Stimulated activated CD8-positive, alpha-beta memory T cell treated with anti-CD3 and anti-CD28 coated beads, Interleukin-15, amount 100 ng/mL, for 1 hour (primary cell): Measurements from ENCODE around the gene GRIK2.
"Not testable (repeated sequence)": the region's sequence is repeated elsewhere in the genome, so short reads cannot be mapped to it uniquely, and the experiment has no call there.

Source experiments
- DNase-seq: peaks from one replicate; pipeline ENCODE4 v3.0.0-alpha.2; 2020; ENCODE audit warnings: low read depth

GRIK2 gene

DNA sequence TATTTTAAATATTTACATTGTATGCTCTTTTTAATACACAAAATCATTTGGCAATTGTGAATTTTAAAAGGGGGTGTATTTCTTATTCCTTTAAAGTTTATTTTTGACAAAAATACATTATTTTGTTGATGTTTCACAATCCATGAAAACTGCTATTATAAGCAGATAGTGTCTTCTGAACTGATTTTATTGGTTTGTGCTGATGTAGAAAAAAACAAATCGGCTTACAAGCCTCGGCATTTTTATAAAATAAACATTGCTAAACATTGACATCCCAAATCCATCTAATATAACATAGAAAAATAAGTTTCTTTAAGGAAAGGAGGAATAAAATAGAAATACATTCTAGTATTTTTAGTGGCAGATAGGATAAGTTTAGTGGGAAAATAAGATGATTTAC is 634.7 kb downstream of the GRIK2 start:
- DNase-seq: no peak

DNA sequence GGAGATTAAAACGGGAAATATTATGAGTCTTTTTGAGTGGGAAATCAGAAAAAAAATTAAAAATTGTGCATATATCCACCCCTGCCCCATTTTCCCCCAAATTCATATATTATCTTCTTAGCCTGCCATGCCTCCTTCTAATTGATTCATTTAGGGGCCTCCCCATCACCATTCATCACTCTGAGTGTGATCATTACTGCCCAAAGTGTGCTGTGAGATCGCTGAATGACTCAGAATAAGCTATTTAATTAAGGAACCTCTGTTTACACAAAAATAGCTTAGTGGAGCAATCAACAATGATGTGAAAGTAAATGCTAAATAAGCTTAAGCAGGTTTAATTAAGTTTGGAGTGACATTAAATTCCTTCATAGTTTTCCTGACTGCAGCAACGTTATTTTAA is 645.5 kb downstream of the GRIK2 start:
- DNase-seq: no peak

DNA sequence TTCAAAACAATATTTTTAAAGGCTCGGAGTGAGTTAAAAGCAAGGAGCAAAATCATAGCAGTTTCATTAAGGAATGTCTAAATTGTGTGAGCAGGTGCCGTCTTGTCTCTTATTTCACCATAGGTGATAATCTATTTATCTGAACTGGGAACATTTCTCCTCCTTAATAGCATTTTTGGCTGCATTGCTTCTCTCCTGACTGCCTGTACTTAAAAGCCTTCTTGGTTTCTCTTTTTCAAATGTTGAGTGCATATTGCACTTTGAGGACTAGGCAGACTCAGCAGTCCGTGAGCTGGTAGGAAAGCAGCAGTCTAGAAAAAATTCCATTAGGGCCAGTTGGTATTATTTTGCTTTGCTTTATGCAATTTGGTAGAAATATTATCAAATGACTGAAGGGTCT is 645.9 kb downstream of the GRIK2 start:
- no peak for DNase-seq

DNA sequence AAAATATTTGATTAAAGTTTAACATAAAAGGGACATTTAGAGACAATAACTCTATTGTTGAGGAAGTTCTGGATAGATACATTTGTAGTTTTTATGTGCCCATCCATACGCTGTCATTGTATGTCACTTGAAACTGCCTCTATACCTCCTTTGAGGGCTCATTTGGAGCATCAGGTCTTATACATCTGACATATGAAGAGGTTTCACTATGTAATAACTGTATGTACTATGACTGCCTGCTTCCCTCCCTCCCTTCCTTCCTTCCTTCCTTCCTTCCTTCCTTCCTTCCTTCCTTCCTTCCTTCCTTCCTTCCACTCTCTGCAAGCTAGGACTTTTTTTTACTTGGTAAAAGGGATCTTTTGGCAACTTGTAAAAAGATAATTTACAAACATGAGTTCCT is 657.5 kb downstream of the GRIK2 start:
- DNase-seq: no peak

DNA sequence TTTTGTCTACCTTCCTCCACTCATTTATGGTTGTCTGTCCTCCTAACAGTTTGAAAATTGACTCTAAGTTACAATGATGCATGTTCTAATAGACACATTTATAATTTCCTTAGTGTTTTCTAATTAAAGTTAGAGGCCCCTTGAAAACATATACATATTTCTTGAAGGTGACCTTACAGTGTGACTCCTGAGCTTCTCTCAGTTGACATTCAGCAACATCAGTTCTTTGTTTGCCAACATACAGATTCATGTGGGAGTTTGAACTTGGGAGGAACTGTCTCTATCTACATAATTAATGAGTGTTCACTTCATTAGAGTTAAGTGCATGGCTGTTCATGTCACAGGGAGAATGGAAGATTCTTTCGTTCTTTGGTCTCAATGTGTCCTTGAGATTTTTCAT is 658.2 kb downstream of the GRIK2 start:
- DNase-seq: no peak

DNA sequence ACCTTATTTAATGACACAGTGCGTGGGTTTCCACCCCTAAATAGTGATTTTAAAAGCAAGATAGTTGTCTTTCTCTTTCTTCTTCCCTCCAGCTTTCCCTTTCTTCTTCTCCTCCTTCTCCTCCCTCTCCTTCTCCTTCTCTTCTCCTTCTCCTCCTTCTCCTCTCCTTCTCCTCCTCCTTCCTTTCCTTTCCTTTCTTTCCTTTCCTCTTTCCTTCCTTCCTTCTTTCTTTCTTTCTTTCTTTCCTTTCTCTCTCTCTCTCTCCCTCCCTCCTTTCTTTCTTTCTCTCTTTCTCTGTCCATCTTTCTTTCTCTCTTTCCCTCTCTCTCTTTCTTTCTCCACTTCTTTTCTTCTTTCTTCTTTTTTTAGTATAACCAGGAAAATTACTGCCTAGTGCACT is 670.6 kb downstream of the GRIK2 start:
- DNase-seq: no peak

DNA sequence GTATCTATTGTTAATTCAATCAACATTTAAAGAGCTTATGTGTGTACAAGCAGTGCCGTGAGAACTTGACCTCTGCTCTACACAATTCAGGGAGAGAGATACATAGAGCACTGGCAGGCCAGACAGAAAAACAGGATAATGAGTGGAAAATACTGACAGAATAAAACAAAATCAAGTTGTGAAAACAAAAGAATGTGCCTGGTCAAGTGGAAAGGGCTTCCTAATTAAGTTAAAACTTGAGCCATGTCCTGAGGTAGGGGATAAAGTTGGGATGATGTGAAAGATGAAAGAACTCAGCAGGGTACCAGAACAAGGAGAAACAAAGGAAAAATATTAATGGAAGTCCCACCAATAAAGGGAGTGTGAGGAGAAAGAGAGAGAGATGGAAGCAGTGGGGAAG is 672.8 kb downstream of the GRIK2 start:
- no peak for DNase-seq

DNA sequence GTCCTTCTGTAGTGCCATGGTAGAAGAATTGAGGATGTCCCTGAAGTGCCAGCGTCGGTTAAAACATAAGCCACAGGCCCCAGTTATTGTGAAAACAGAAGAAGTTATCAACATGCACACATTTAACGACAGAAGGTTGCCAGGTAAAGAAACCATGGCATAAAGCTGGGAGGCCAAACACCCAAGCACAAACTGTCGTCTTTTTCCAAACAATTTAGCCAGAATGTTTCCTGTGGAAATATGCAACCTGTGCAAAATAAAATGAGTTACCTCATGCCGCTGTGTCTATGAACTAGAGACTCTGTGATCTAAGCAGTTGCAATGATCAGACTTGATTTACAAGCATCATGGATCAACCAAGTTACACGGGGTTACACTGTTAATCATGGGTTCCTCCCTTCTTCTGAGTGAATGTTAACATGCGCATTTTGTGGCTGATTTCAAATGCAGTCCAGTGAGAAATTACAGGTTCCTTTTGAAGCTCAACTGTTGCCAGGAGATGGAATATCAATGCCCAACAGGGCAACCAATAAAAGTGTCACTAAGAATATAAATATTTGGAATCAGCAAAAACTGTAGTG is 674.9 kb downstream of the GRIK2 start:
- no peak for DNase-seq

DNA sequence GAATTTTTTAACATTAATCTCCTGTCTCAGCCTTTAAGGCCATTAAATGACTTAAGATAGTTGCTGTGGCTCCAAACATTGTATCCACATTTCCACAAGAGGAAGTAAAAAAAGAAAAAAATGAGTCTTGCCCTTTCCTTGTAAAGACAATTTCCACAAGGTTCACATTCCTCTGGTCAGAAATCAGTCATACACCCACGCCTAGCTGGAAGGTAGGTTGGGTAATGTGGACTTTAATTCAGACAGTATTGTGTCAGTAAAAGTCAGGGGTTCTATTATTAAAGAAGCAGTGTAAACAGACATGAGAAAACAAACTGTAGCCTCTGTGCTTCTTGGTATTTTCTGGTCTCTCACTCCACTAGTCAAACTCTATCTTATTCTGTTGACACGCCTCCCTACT is 682.0 kb downstream of the GRIK2 start:
- no peak for DNase-seq

DNA sequence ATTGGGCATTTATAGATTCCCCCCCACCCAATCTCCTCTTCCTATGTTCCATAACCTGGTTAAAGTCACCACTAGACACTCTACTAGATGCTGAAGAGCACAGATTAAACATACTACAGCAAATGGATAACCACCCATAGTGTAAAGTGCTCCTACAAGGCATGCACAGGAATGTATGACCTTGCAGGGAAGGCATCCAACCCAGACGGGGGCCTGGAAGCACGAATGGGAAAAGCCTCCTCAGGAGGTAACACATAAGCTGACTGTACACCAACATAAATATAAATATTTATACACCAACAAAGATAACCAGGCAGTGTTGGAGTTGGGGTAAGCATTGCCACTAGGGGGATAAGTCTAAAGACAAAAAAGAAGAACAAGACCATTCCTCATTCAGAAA is 691.7 kb downstream of the GRIK2 start:
- no peak for DNase-seq

DNA sequence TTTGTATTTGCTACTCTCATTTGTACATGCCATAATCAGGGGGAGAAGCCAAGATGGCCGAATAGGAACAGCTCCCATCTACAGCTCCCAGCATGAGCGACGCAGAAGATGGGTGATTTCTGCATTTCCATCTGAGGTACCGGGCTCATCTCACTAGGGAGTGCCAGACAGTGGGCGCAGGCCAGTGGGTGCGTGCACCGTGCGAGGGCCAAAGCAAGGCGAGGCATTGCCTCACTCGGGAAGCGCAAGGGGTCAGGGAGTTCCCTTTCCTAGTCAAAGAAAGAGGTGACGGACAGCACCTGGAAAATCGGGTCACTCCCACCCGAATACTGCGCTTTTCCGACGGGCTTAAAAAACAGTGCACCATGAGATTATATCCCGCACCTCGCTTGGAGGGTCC is 694.7 kb downstream of the GRIK2 start:
- not testable (repeated sequence) for DNase-seq

DNA sequence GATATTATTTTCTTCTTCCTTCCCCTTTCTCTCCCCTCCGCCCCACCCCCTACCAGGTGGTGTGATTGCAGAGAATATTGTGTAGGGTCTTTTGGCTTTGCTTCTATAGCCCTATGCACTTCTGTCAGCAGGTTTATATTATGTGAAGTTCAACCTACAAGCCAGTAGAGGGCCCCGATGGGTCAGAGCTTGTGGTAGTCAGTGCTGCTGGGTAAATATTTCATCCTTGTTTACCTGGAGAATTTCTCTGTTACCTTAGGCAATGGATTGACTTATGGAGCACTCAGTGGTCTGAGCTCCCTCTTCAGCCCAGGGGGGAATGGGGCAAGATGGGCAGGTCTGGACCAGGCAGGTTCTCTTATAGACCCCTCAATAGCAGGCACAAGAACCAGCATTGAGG is 720.9 kb downstream of the GRIK2 start:
- DNase-seq: no peak

DNA sequence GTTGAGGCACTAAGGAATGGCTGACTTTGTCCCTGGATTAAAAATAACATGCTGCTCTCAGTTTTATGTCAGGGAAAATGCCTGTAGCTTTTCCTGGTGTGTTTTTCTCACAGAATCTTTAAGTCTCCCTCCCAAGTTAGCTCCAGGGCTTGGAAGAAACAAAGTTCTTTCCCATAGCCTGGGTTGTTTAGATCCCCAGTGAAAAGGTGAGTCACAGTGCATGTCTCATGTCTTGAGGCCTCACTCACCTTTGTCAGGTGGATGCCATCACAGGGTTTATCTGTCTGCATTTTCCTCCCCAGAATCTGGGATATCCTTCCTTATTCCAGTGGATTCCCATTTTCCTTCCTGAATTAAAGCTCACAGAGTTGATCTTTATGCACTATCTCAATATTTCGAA is 722.4 kb downstream of the GRIK2 start:
- DNase-seq: no peak

DNA sequence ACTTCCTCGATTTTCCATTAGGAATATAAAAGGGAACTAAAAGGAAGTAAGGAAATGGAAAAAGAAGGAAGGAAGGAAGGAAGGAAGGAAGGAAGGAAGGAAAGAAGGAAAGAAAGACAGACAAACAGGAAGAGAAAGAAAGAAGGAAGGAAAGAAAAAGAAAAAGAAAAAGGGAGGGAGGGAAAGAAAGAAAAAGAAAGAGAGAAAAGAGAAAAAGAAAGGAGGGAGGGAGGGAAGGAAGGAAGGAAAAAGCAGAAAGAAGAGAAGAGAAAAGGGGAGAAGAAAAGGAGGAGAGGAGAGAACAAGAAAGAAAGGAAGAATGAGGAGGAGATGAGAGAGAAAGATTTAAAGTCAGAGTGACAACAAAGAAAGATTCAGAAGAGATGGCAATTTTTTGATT is 724.5 kb downstream of the GRIK2 start:
- DNase-seq: no peak
